NCI-H345 treated with DMSO at 0.1 percent for 48 hours (cell line): ENCODE results near the gene DIAPH2.

Source experiments
- DNase-seq: peaks from one replicate; lab custom pipeline; 2025; ENCODE audit not compliant: unreplicated experiment; lab: John Stamatoyannopoulos, UW

The DIAPH2 gene

GRCh38 chrX:97446298-97446882, 761.7 kb downstream of the DIAPH2 start:
- DNase-seq, result no peak

GRCh38 chrX:97447306-97447705, 762.7 kb downstream of the DIAPH2 start:
- no peak for DNase-seq

GRCh38 chrX:97452283-97452682, 767.6 kb downstream of the DIAPH2 start:
- DNase-seq, result no peak

- no peak for DNase-seq
Measured at GRCh38 chrX:97461763-97462162, 777.1 kb downstream of the DIAPH2 start.

GRCh38 chrX:97471071-97471470, 786.4 kb downstream of the DIAPH2 start:
- DNase-seq, result no peak

GRCh38 chrX:97474933-97475332, 790.3 kb downstream of the DIAPH2 start:
- DNase-seq, result no peak

GRCh38 chrX:97479106-97479890, 794.7 kb downstream of the DIAPH2 start:
- no peak for DNase-seq

GRCh38 chrX:97481228-97481627, 796.6 kb downstream of the DIAPH2 start:
- no peak for DNase-seq

- no peak for DNase-seq
Measured at GRCh38 chrX:97482666-97483300, 798.1 kb downstream of the DIAPH2 start.

- no peak for DNase-seq
Measured at GRCh38 chrX:97490656-97491055, 806.0 kb downstream of the DIAPH2 start.

- DNase-seq, result no peak
Measured at GRCh38 chrX:97494756-97495372, 810.2 kb downstream of the DIAPH2 start.

- DNase-seq, result no peak
Measured at GRCh38 chrX:97498093-97498492, 813.5 kb downstream of the DIAPH2 start.

GRCh38 chrX:97504431-97504830, 819.8 kb downstream of the DIAPH2 start:
- DNase-seq, result no peak

GRCh38 chrX:97517763-97518162, 833.1 kb downstream of the DIAPH2 start:
- DNase-seq, result no peak

- no peak for DNase-seq
Measured at GRCh38 chrX:97522307-97522706, 837.7 kb downstream of the DIAPH2 start.

- DNase-seq, result no peak
Measured at GRCh38 chrX:97524340-97524739, 839.7 kb downstream of the DIAPH2 start.

- no peak for DNase-seq
Measured at GRCh38 chrX:97524997-97525396, 840.4 kb downstream of the DIAPH2 start.

- DNase-seq, result no peak
Measured at GRCh38 chrX:97525981-97526380, 841.3 kb downstream of the DIAPH2 start.

- no peak for DNase-seq
Measured at GRCh38 chrX:97527725-97528124, 843.1 kb downstream of the DIAPH2 start.

- DNase-seq, result no peak
Measured at GRCh38 chrX:97529536-97530200, 845.0 kb downstream of the DIAPH2 start.

- DNase-seq, result no peak
Measured at GRCh38 chrX:97531825-97532224, 847.2 kb downstream of the DIAPH2 start.
